NCI-H460 (cell line): ENCODE results near the gene ARL8A. TPM values are rescaled to one million over a fixed set of nuclear protein-coding genes. Genes with fewer than 3 reads are reported as not detected.
"Not testable (repeated sequence)": the region's sequence is repeated elsewhere in the genome, so short reads cannot be mapped to it uniquely, and the experiment has no call there.

ENCODE experiments used
- DNase-seq: peaks from one replicate; pipeline ENCODE4 v3.0.0-alpha.2; 2016; ENCODE audit warnings: low read depth; ENCODE audit errors: extremely low read depth
- total RNA-seq: library from RNA; depleted of rRNA; stranded (reverse); fragments of >200 nt; shearing (Covaris generic); gene quantifications from 2 replicates; pipeline ENCODE4 v1.2.3, GENCODE V29; 2014

The ARL8A gene
- total RNA-seq, 1 experiment from 2014 or later, result 43.8 TPM

DNA sequence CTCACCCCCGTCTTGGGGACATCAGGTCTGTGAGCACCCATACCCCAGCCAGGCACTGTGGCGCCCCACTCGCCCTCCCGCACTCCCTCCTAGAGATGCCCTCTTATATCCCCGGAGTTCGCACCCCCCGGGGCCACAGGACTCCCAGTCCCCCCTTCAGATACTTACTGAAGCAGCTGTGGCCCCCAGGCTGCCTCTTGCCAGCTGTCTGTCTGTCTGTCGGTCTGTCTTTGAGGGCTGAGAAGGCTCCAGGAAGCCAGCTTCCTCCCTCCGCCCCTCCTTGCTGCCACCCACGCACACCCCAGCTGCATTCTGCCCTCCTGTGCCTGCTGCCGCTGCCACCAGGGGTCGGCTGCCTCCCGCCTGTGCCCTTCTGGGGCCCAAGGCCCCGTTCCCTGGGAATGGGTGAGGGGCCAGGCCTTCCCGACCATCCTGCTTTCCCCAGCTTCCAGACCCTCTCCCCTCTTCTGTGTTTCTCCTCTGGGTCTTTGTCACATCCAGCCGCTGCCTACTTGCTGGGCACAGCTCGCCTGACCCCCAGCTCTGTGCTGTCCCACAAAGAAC, 15.9 kb upstream of the ARL8A start, which contains the start of gene PTPN7:
PTPN7 (minus strand) TSS at position 226 of the 564 bp plus-strand sequence. CDS start 1,200 bp downstream, outside the sequence.
- no peak for DNase-seq

GRCh38 chr1:202159534-202160371, 15.2 kb upstream of the ARL8A start:
- DNase-seq, result no peak

DNA sequence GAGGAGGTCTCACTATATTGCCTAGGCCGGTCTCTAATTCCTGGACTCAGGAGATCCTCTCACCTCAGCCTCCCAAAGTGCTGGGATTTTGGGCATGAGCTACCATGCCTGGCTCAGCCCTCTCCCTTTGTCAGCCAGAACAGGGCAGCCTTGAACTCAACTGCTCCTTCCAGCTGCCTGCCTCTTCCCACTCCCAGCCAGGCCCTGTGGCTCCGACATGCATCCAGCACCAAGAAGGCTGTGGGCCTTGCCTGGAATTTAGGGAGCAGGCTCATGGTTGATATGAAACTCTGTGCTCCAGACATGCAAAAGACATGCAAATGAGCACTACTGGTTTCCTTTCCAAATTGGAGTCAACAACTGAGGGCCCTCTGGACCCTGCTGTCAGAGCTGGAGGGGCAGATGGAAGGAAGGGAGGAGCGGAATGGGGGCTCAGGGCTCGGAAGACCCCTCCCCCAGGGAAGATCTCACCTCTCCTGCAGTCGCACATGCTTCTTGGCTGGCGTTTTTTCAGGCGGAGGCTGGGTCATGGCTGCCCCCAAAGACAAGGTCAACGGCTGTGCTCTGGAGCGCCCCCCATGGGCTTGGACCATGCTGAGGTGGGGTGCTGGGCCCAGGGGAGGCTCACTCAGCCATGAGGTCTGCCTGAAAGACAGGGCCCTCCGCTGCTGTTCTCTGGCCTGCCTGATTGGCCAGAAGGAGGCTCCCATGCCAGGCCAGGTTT, 14.4 kb upstream of the ARL8A start:
- no peak for DNase-seq

DNA sequence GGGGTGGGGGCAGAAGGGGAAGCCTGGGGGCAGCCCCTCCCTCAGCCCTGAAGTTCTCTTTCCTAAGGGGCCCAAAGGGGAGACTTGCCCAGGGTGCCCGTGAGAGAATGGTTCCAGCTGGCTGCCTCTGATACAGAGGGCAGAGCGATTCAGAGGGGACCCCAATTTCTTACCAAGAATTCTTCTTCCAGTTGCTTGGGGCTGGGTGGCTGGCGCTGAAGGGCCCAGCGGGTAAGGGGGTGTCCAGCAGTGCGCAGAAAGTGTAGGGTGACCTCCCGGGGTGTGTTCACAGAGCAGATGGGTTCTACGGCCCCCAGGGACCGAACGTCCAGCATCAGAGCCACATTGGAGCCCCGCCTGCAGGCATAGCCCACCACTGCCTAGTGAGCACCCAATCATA, 13.4 kb upstream of the ARL8A start:
- DNase-seq, result no peak

DNA sequence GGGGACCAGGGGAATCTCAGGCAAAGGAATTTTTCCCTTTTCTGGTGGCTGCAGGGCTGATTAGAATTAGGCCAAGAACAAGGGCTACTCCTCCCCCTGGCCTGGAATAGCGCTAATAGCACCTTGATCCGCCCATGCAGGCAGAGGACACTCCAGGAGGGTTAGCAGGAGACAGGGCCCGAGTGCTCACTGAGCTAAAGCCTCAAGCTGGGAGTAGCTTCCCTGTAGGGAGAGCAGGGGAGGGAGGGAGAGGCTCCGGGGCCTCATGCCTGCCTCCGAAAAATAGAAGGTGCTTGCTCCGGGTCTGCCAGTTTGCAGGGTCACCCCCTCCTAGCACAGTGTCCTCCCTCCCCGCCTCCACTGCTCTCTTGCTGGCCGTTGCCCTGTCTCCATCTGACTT, 12.1 kb upstream of the ARL8A start:
- no peak for DNase-seq

DNA sequence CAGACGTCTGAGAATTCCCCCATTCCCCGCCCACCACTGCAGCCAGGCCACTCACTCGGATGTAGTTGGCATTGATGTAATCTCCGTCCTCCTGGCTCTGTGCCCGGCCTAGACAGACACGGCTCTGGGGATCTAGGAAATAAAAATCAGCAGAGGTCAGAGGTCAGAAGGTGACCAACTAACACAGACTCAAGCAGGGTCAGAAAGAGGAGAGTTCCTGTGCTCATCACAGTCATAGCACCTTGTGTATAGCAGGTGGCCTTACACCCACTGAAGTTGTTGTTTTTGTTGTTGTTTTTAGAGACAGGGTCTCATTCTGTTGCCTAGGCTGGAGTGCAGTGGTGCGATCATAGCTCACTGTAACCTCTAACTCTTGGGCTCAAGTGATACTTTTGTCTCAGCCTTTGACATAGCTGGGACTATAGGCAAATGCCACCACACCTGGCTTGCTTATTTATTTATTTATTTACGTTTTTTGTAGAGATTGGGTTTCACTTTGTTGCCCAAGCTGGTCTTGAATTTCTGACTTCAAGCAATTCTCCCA, 11.0 kb upstream of the ARL8A start:
- peak; percentile 45 for DNase-seq

DNA sequence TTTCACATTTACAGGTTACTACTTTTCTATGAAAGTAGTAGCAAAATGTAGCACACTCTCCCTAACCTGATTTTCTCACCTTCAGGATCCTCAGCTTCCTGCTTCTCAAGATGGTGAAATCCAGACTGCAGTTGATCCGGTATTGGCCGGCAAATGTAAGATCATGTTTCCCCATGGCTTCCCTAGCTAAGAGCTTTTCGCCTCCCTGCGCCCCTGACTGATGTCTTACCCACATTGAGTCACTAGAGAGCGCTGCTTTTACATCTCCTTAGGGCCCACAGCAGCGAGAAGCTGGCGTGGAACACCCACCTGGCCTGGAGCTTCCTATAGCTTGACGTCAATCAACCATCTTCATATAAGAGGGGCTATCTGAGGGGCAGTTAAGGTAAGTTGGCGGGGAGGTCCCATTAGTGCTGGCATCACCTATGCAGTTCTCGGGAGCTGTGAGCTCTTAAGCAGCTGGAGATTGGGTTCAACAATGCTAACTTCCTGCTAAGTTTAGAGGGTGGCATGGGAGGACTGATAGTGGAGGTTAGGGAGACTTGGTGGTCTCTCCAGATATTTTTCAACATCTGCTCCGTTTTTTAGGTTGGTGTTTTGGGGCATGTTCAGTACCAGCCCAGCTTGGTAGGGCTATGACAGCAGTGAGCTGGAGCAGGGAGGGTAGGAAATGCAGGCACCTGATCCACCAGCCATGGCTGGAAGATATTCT, 10.4 kb upstream of the ARL8A start:
- DNase-seq, result peak; percentile 71

DNA sequence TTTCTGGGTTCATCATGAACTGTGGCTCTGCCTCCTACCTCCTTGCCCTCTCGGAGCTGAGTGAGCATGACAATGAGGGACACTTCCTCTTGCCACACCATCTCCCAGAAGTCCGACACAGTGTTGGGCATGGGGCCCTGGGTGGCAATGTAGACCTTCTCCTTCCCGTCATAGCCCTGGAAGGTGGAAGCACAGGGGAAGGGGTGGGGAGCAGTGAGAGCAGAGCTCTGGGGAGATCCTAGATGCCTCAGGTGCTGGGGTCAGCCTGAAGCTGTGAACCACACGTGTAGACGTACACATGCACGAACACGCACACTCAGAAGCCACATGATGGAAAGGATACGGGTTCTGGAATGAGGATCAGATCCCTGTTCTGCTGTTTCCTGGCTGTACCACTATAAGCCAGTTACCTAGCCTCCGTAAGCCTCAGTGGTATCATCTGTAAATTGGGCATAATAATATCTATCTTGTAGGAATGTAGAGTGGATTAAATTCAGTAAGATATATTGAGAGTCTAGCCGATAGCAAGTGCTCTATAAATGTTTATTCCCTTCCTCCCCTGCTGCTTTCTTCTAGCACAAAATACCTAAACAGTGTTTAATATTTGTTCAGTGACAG, 9.7 kb upstream of the ARL8A start:
- DNase-seq, result no peak

DNA sequence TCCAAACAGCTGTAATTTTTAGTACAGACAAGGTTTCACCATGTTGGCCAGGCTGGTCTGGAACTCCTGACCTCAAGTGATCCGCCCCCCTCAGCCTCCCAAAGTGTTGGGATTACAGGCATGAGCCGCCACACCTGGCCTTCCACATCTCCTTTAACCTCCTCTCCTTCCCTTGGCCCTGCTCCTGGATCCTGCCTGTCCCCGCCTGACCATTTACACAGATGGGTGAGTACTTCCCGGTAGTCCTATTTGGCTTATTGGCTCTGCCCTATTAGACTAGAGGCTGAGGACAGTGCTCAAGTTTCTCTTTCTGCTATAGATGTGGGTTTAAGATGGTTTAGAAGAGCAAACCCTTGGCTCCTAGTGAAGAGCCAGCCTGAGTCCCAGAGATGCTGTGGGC, 8.7 kb upstream of the ARL8A start:
- no peak for DNase-seq

DNA sequence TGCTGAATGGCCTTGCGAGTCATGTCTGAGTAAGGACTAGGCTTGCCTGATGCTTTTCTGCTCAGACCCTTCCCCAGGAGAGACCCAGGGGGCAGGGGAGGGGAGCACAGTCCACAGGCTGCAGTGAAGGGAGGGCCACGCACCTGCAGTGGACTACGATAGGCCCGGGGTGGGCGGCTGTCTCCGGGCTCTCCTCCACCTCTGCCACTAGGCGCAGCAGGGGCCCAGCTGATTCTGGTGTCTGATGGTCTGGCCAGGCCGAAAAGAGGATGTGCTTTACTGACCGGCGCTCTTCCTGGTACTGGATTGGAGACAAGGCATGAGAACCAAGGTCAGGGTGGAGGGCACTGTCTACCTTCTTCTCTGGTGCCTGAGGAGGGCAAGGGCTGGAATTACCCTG, 7.9 kb upstream of the ARL8A start:
- DNase-seq, result no peak

GRCh38 chr1:202151045-202151444, 6.5 kb upstream of the ARL8A start:
- DNase-seq, result no peak

- DNase-seq, result no peak
These were observed 6.1 kb upstream of the ARL8A start for GRCh38 chr1:202150602-202151001.

DNA sequence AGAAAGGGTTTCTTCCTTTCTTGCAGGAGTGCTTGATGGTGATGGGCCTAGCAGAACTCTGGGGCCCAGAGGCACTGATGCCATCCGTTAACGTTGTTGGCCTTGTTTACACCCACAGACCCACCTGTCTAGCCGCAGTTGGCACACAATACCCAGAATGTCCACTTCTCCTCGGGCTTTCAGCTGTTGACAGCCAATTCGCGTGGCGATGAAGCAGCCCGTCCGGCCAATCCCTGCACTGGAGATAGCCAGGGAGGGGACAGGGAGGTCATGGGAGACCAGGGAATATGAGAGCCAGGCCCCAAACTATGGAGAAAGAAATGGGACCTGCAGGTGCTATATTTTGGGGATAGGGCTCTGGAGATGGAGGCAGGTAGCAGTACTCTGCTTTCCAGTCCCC, 5.7 kb upstream of the ARL8A start:
- DNase-seq, result no peak

DNA sequence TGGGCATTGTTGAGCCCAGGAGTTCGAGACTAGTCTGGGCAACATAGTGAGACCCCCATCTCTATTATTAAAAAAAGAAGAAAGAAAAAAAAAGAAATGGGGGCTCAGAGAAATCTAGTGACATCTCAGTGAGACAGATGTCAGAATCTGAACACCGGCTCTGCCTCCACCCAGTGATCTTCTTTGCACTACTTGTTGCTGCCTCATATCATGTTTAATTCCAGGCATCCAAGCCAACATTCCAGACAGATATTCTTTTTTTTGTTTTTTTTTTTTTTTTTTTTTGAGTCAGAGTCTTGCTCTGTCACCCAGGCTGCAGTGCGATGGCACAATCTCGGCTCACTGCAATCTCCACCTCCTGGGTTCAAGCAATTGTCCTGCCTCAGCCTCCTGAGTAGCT, 5.0 kb upstream of the ARL8A start:
- DNase-seq, result no peak

DNA sequence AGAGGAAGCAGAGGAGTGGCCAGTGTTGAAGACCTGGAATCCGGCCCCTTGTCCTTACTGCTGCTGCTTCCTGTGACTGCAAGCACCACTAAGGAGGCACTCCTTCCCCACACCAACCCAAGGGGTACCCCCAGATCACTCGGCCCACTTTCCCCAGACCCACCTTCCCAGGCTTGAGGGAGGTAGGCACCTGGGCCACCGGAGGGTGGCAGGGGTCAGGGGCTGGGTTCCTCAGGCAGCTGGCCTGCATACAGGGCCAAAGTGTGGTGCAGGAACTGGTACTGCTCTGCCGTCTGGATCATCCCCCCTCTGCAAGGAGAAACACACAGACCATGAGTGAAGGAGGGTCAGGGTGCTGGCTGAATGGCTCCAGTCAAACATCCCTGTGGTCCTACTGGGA, 3.9 kb upstream of the ARL8A start:
- DNase-seq, result no peak

- no peak for DNase-seq
These were observed 2.5 kb upstream of the ARL8A start for GRCh38 chr1:202146993-202147392.

- DNase-seq, result no peak
These were observed 1.7 kb upstream of the ARL8A start for GRCh38 chr1:202146279-202146678.

DNA sequence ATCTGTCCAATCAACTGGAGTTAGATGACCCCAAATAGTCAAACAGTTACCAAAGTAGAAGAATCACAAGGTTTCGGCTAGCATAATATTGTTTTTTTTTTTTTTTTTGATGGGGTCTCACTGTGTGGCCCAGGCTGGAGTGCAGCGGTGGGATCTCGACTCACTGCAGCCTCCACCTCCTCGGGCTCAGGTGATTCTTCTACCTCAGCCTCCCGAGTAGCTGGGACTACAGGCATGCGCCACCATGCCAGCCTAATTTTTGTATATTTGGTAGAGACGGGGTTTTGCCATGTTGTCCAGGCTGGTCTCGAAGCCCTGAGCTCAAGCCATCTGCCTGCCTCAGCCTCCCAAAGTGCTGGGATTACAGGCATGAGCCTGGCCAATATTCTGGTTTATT, 1.2 kb upstream of the ARL8A start:
- DNase-seq, result not testable (repeated sequence)

DNA sequence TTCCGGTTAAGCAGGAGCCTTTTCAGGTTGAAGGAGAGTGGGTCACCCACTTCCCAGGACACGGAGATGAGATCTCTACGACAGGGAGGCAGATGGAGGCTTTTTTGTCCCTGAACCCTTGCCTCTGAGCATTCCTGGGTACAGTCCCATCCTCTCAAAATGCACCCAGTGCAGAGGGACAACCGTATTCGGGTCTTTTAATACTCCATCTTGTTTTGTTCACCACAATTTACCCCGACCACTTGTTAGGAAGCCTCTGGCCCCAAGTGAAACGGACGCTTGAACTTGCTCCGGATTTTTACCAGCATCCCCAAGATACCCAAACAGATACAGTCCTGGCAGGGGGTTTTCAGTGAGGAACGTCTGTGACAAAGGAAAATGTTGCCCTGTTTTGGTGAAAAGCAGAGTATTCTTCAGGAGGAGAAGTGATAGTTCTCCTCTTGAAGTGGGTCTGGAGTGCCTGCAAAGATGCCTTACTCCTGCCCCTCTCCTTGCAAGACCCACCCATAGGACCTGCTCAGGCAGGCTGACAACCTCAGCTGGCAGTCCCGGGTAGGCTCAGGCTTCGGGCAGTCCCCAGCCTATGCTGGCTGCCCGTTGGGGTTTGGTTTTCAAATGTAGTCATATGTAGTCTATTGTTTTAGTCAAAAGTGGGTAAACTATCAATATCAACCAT, 669 bp upstream of the ARL8A start:
- no peak for DNase-seq
